Measurements from ENCODE around the gene GP1BA.

GP1BA gene

GRCh38 chr17:4938688-4939545, 6.8 kb downstream of the GP1BA start:
- no peak for DNase-seq

GRCh38 chr17:4939546-4939795, 7.4 kb downstream of the GP1BA start:
- no peak for DNase-seq

GRCh38 chr17:4939796-4940554, 7.9 kb downstream of the GP1BA start, which contains the start of the genes RNF167 and SLC25A11:
TSS of gene RNF167 (plus strand) at chr17:4940268. CDS start at chr17:4940910, 642 bp downstream.
TSS of gene SLC25A11 (minus strand) at chr17:4940046. CDS start at chr17:4939910, 136 bp downstream.
- DNase-seq, result peak; percentile 92

GRCh38 chr17:4940555-4941318, 8.7 kb downstream of the GP1BA start:
- DNase-seq, result no peak

- DNase-seq, result no peak
Measured at GRCh38 chr17:4941319-4941610, 9.2 kb downstream of the GP1BA start.

GRCh38 chr17:4942760-4943508, 10.9 kb downstream of the GP1BA start:
- no peak for DNase-seq

- no peak for DNase-seq
Measured at GRCh38 chr17:4944163-4944553, 12.1 kb downstream of the GP1BA start.

- DNase-seq, result no peak
Measured at GRCh38 chr17:4944554-4945175, 12.6 kb downstream of the GP1BA start.

GRCh38 chr17:4945176-4945943, 13.3 kb downstream of the GP1BA start:
- peak; percentile 55 for DNase-seq

- DNase-seq, result no peak
Measured at GRCh38 chr17:4945944-4946280, 13.8 kb downstream of the GP1BA start.

GRCh38 chr17:4946312-4946976, 14.4 kb downstream of the GP1BA start:
- no peak for DNase-seq

- no peak for DNase-seq
Measured at GRCh38 chr17:4947010-4947410, 14.9 kb downstream of the GP1BA start.

GRCh38 chr17:4947411-4948165, 15.5 kb downstream of the GP1BA start:
- no peak for DNase-seq

GRCh38 chr17:4948166-4948930, 16.3 kb downstream of the GP1BA start, which contains the start of gene PFN1:
TSS of gene PFN1 (minus strand) at chr17:4948530. CDS start at chr17:4948394, 136 bp downstream.
- peak; percentile 81 for DNase-seq

GRCh38 chr17:4948931-4949320, 16.8 kb downstream of the GP1BA start:
- peak; percentile 81 for DNase-seq

- peak; percentile 52 for DNase-seq
Measured at GRCh38 chr17:4949321-4950074, 17.4 kb downstream of the GP1BA start.

- DNase-seq, result no peak
Measured at GRCh38 chr17:4950075-4950745, 18.1 kb downstream of the GP1BA start.

- no peak for DNase-seq
Measured at GRCh38 chr17:4950746-4951204, 18.7 kb downstream of the GP1BA start, which contains the start of gene ENO3. TSS of gene ENO3 (plus strand) at chr17:4951119. CDS start at chr17:4951830, 711 bp downstream.
